Ecto neural progenitor cell (in vitro differentiated cells): ENCODE measurements around the gene MUS81.
A peak's percentile ranks its signal among the peaks of the same experiment; 100 is the strongest.
"Not testable (repeated sequence)": the region's sequence is repeated elsewhere in the genome, so short reads cannot be mapped to it uniquely, and the experiment has no call there.

Source experiments
- DNase-seq: peaks from one replicate; pipeline ENCODE4 v3.0.0-alpha.2; 2018; ENCODE audit warnings: low spot score

The MUS81 gene, protein sequence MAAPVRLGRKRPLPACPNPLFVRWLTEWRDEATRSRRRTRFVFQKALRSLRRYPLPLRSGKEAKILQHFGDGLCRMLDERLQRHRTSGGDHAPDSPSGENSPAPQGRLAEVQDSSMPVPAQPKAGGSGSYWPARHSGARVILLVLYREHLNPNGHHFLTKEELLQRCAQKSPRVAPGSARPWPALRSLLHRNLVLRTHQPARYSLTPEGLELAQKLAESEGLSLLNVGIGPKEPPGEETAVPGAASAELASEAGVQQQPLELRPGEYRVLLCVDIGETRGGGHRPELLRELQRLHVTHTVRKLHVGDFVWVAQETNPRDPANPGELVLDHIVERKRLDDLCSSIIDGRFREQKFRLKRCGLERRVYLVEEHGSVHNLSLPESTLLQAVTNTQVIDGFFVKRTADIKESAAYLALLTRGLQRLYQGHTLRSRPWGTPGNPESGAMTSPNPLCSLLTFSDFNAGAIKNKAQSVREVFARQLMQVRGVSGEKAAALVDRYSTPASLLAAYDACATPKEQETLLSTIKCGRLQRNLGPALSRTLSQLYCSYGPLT

DNA sequence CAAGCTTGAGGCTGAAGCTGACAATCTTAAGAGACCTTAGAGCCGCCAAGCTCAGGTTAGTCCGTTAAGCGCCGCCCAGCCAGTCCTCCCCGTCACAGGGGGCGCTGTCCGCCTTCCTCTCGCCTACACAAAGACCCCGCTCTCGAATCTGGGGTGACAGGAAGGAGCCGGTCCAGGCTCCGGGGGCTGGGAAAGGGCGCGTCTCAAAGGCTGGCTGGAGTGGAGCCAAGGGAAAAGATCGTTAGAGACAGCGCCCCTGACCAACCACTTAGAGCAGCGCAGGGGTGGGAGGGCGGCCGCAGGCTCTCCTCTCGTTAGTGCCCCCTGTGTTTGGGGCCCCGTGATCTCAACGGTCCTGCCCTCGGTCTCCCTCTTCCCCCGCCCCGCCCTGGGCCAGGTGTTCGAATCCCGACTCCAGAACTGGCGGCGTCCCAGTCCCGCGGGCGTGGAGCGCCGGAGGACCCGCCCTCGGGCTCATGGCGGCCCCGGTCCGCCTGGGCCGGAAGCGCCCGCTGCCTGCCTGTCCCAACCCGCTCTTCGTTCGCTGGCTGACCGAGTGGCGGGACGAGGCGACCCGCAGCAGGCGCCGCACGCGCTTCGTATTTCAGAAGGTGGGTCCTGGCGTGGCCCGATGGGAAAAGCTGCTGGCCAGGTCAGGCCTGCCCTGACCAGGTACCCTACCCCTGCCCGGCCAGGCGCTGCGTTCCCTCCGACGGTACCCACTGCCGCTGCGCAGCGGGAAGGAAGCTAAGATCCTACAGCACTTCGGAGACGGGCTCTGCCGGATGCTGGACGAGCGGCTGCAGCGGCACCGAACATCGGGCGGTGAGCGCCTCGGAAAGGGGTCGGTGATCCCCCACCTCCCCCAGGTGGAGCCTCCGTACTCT, at the start of gene MUS81:
Gene MUS81 (plus strand): TSS at position 156 of the 887 bp plus-strand sequence. CDS start 321 bp downstream, at position 477.
- peak; percentile 97 for DNase-seq

DNA sequence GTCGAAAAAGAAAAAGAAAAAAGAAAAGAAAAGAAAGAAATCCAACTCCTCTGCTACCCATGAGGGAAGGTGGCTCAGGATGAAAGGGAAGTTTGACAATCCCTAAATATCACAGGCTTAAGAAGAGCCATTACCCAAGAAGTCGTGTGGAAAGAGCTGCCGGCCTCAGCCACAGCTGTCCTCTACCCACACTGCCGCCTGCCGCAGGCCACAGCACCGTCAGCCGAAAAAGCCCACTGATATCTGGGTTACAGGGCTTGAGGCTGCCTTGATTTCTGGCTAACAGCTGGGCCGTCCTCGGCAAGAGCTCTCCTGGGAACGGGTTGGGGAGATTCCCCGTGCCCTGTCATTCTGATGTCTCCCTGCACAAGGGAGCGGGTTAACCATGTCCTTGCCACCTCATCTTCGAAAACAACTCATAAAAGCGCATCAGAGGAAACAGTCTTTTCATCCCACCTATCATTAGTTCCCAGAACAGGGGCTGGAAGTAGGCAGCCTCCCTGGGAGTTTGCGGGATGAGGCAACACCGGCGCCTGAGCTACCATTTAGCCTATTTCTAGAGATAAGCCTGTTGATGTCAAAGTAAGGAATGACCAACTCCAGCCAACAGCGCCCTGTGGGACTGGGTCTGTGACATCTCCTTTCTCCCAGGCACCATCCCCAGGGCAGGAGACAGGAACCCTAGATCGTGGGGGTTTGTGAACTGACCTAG, 48.3 kb upstream of the MUS81 start:
- DNase-seq: no peak

DNA sequence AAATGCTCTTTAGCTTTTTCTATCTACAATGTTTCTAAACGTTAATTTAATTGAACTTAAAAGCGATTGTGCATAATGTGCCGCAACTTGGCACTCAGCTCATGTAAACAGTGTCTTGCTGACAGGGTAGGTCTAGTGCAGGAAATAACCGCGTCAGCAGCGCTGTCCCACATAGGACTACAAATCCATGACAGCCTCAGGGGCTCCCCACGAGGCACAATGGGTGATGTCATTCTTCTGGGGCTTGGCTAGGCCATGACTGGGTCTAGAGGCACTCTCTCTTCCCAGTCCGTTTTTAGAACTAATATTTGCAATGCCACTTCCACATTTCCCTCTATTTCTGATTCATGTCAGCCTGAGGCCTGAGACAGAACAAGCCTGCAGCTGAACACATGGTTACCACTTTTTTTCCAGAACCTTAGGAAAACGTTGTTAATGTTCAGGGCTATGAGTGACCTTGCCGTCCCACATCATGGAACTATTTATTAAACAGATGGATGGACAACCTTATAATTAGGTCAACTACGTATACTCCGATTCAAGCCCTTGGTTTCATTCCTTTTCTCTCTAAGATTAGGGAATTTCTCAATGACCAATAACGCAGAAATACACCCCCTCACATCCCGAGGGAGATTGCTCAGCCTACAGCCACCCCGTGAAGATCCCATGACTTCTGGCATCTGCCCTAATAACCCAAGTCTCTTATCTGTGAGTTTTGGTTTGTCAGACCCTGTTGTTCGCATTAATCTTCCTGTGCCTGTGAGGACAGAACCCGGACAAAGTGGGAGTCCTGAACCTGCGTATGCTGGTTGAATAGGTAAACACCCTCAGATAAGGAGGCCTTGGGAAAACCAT, 45.9 kb upstream of the MUS81 start:
- DNase-seq: no peak

DNA sequence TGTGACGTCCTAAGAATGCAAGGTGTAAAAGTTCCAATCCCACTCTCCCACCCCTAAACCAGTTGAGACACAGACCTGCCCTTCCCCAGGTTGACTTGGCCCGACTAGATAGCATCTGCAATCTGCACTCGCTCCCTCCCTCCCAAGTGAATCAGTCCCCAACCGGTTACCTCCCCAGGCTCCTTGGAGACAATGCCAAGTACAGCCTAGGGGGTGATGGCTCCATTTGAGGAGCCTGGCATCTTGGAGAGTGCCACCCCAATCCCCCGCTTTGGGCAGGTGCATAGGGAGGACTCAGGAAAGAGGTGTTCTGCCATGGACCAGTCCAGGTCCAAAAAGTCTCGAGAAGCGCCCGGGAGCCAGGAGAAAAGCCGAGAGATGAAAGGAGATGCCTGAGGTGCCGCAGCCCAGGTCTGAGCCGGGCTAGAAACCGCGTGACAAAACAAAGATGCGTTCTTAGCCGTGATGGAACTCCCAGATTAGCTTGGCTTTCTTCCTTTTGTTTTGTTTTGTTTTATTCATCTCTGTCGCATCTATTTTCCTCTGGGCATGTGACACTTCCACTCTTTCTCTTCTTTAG, 45.2 kb upstream of the MUS81 start:
- no peak for DNase-seq

DNA sequence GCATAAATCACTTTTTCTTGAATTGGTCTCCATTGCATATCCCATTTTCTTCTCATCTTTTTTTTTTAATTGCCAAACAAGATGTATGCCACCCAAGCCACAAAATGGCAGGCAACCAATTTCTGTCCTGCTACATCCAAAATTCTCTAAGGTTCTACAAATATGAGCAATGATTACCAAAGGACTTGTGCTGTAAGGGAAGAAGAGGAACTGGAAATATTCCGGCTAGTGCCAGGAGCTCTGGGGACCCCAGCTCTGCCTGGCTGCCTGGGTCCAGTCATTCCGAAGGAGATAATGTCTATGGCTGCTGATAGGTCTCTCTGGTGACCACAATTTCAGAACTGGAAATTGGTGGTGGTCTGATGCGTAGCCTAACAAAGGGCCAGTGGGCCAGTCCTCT, 43.5 kb upstream of the MUS81 start:
- DNase-seq: no peak

DNA sequence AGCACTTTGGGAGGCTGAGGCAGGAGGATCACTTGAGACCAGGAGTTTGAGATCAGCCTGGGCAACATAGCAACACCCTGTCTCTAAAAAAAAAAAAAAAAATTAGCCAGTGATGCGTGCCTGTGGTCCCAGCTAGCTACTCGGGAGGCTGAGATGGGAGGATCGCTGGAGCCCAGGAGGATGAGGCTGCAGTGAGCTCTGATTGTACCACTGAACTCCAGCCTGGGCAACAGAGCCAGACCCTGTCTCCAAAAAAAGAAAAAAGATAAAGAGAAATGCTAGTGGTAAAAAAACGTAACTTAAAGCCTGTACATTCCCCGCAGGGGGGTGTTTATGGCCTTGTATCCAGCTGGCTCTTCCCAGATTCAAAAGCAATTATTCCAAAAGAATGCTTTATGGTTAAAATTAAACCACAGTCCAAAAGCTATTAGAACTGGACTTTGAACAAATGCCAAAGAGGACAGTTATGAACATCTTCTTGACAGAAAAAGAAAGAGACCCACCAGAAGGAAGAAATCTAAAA, 42.9 kb upstream of the MUS81 start:
- no peak for DNase-seq

DNA sequence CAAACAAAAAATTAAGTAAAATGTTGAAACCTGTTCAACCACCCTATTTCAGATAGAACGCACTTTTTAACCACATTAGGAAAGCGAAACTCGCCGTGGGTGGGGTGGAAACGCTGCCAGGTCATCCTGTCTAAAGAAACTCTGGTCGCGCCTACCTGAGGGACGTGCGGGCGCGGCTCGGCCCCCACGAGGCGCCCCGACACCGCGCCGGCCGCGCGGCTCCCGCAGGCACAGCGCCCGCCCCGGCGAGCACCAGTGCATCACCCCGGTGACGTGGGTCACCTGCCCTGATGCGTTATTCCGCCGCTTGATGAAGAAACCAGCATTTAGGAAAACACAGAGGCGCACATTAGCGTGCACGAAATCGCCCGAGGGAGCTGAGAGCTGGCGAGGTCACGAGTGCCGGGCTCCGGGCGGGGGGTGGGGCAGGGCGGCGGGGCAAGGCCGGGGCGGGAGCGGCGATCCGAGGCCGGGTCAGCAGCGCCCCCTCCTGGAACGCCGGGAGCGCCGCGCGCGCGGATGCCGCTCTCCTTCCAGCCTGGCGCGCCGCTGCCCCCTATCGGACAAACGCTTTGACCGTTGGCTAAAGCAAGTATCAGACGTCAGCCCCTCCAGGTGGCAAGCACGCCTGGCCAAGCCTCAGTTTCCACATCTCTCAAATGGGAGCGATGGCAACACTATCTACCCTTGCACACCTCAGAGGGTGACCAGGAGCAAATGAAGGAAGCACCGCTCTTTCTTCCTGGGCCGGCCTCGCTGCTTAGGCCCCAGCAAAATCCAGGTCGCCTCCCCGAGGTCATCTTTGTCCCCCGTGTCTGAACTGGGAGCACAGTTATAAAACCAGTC, 42.2 kb upstream of the MUS81 start:
- peak; percentile 95 for DNase-seq

DNA sequence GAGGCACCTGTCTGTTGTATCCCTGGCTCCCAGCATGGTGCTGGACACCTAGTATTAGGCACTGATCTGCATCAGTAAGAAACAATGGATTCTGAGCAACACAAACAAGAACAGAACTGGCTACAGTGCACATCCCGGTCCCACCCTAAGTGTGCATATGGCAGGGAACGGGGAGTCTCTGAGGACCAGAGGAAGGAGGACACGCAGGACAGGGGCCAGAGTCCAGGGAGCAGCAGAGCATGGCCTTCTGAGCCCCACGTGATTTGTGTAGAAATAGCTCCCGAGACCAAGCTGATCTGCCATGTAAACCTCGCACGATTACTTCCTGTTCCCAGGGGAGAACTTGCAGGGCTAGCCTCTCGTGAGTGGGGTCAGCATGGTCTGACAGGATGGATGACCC, 39.1 kb upstream of the MUS81 start:
- DNase-seq: no peak

DNA sequence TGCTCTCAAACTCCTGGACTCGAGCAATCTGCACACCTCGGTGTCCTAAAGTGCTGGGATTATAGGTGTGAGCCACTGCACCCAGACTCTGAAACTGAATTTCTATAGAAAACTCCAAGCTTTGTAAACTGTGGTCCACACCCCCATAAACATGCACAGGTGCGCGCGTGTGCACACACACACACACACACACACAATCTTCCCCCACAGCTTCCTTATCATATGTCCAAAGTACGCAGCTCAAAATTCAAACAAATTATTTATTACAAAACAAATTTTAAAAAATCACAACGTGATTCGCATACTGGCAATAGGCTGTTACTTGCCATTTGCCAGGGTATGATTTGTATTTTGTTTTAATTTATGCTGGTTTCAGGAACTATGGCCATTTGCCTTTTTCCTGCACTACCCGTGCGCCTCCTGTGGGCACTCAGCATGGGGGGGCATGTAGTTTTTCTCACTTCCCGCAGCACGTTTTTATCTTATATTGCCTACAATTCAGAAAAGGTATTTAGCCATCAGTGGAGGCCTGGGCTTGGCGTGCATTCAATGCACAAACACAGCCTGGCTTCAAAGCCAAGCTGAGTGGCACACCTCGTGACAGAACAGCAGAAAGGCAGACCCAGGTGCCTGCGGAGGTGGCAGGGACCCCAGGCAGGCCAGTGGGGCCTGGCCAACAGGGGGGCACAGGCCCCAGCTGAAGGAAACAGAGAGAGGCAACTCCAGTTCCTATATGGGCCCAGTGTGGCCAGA, 37.3 kb upstream of the MUS81 start:
- no peak for DNase-seq

DNA sequence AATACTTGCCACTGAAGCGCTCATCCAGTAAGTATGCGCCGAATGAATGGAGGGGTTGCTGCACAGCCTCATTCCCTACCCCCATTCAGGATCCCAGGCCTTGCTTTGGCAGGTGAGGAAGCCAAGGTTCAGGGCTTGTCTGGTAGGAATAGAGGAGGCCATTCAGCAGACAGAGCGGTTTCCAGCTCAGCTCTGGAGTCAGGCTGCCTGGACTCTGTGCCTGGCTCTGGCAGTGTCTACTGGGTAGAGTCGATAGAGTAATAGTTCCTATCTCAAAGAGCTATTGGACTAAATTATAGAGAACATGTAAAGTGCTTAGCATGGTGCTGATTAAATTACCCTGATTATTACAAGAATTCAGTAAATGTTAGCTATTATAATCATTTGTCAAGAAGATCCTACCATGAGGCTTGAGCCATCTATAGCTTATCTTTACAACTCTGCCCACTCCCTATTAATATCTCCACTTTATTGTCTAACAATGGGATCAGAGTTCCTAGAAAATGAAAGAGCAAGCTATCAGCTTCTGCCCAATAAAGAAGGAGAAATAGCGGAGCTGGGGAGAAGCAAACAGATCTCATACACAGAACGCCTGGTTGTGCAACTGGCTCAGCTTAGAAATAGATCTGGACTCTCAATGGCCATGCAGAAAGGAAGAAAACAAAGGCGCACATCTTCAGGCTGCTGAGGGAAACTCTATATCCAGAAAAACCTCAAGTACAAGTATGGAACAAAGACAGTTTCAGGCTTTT, 33.1 kb upstream of the MUS81 start:
- no peak for DNase-seq

DNA sequence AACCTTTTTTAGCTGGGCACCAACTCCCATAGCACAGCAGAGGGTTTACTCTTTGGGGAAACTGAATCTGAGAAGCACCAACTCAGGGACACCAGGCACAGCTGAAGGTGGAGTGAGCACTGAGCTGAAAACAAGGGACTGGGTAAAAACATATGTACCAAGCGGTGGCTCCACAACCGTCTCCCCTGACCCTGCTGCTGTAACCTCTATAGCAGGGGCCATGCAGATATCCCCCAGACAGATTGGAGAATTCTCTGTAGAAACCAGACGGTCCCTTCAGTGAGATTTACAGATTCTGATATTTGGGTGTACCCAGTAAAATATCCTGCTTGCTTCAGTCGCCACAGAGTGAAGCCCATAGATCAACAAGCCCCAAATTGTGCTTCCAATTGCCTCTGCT, 30.8 kb upstream of the MUS81 start:
- DNase-seq: no peak

DNA sequence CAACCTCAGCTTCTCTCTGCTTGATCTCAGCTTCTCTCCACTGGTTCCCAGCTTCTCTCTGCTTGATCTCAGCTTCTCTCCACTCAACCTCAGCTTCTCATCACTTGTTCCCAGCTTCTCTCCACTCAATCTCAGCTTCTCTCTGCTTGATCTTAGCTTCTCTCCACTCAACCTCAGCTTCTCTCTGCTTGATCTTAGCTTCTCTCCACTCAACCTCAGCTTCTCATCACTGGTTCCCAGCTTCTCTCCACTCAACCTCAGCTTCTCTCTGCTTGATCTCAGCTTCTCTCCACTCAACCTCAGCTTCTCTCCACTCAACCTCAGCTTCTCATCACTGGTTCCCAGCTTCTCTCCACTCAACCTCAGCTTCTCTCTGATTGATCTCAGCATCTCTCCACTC, 28.0 kb upstream of the MUS81 start:
- not testable (repeated sequence) for DNase-seq

DNA sequence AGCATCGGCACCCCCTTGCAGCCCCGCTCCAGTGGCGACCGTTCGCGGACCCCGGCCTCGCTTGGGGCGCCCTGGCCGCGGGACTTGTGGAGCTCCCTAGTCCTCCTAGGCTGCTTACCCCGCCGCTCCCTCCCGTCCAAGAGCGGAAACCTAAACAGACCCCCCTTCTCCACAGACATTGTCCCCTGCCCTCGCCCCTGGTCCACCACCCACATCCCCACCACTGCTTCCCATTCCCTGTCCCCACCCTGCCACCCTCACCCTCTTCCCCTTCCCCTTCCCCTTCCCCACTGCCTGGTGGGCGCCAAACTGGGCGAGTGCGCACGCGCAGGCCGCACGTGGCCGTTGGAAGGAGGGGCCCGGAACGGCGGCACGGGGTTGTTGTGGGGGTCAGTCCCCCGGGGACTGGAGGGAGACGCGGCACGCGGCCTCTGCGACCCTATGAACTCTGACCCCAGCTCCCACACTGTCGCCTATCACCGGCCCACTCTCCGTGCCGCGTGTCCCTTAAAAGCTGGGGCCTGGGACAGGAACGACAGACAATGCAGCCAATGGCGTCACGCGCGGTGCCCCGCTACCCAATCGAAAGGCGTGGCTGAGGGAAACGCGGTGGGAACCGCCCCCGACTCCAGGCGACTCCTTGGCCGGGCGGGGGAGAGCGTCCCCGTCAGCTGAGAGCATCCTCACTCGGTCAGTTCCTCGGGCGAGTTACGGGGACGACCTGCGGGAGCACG, 26.8 kb upstream of the MUS81 start, which contains the start of gene SNX32:
Gene SNX32 (plus strand): TSS at position 667 of the 734 bp plus-strand sequence. CDS start 103 bp downstream, outside the sequence.
- peak; percentile 98 for DNase-seq

DNA sequence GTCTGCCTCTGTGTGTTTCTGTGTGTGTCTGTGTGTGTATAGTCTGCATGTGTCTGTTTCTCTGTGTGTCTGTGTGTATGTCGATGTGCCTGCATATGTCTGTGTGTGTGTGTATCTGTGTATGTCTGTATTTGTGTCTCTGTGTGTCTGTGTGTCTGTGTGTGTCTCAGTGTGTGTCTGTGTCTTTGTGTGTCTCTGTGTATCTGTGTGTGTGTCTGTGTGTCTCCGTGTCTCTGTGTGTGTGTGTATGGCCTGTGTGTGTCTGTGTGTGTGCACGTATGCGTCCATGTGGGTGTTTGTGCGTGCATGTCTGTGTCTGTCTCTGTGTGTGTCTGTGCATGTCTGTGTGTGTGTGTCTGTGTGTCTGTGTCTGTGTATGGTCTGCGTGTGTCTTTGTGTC, 26.0 kb upstream of the MUS81 start:
- DNase-seq: no peak

DNA sequence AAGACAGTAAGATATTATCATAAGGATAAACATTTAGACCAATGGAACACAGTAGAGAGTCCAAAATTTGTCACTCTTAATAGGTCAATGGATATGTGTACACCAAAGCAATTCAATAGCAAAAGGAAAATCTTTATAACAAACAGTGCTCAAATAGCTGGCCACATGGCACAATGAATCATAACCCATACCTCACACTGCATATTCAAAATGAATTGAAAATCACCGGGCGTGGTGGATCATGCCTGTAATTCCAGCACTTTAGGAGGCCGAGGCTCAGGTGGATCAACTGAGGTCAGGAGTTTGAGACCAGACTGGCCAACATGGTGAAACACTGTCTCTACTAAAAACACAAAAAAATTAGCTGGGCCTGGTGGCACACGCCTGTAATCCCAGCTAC, 18.1 kb upstream of the MUS81 start:
- DNase-seq: no peak

DNA sequence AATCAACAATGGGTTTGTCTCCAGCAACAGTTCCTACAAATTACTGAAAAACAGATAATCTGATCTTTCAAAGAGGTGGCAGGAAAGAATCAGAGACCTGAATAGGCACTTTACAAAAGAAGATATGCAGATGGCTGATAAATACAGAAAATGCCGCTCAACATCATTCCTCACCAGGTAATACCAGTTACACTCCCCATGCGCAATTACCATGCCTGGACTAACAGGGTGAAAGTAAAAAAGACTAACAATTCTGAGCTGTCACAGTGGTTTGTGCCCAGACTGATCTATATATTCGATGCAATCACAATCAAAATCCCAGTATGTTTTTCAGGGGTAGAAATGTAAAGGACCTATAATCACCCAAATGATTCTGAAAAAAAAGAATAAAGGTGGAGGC, 16.4 kb upstream of the MUS81 start:
- no peak for DNase-seq

DNA sequence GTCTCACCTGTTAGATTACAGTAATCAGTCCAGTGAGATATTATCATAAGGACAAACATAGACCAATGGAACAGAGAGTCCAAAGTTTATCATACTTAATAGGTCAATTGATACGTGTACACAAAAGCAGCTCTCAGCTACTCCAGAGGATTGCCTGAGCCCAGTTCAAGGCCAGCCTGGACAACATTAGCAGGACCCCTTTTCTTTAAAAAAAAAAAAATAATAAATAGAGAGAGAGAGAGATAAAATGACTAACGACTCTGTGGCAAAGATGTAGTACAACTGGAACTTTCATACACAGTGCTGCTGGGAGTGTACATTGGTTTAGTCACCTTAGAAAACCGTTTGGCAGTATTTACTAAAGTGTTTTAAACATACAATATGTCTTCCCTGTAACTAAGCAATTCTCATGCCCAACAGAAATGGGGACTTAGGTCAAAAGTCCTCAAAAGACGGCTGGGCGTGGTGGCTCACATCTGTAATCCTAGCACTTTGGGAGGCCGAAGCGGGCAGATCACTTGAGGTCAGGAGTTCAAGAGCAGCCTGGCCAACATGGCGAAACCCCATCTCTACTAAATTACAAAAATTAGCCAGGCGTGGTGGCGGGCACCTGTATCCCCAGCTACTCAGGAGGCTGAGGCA, 15.9 kb upstream of the MUS81 start:
- DNase-seq: no peak
